ENCODE data around the gene DPP10.
A peak's percentile ranks its signal among the peaks of the same experiment; 100 is the strongest.
"Not testable (repeated sequence)": the region's sequence is repeated elsewhere in the genome, so short reads cannot be mapped to it uniquely, and the experiment has no call there.

Gene DPP10

DNA sequence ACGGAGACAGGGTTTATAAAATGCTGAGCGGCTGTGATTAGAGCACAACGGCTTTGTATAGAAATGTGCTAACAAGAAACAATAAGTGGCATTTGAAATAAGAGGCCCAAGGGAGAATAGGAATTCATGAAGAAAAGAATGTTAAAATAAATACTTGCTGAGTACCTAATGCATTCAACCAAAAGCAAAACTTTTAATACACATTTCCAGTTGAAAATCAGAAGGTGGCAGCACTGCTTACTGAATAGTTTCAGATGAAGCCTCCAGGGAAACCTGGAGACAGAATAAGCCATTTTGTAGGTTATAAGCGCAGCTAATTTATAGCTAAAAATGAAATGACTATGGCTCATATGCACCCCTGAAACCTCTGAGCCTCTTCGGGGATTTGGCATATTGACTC is 286.6 kb downstream of the DPP10 start:
- DNase-seq = peak; percentile 6

- DNase-seq = no peak
Measured at GRCh38 chr2:114735126-114735525, 292.7 kb downstream of the DPP10 start.

GRCh38 chr2:114742245-114742644 is 299.8 kb downstream of the DPP10 start:
- no peak for DNase-seq

DNA sequence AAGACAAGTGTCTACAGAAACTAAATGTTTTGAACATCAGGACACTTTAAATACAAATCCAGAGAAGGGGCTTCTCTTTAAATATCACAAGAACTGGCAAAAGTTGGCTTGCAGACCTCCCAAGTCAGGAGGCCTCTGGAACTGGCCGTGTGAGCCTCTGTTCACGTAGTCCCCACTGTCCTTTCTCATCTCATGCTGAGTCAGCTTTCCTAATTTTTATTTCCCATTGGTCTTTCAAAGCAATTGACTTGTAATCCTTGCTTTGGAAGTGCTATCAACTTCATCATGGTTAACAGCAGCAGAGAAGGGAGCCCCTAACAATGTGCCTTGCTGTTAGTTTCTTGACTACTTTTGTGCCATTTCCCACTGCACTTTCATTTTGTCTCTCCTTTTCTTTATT is 303.3 kb downstream of the DPP10 start:
- DNase-seq = no peak

DNA sequence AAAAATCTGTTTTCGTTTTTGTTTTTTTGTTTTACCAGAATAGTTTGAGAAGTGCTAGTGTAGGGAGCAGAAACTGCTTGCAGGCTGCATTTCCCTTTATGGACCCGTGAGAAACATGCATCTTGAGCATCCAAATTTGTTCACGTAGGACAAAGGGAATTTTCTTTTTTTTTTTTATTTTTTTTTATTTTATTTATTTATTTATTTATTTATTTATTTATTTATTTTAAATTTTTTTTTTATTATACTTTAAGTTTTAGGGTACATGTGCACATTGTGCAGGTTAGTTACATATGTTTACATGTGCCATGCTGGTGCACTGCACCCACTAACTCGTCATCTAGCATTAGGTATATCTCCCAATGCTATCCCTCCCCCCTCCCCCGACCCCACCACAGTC is 305.7 kb downstream of the DPP10 start:
- DNase-seq = not testable (repeated sequence)

DNA sequence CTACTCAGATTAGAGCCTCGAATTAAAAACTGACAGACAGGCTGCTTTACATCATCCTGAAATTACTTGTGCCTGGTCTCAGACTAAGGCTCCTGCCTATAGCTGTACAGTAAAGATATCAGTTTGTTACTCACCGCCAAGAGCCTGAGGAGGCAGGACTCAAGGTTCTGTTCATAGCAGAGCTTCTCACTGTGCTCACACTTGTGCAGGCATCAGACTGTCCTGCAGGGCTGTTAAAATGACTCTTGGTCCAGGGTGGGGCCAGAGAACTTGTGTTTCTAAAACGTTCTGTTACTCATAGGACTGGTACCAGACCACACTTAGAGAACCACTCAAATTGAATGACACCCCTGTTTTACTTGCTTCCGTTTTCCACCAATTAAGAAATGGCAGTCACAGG is 310.0 kb downstream of the DPP10 start:
- DNase-seq = no peak

GRCh38 chr2:114753145-114753544 is 310.7 kb downstream of the DPP10 start:
- DNase-seq = no peak

DNA sequence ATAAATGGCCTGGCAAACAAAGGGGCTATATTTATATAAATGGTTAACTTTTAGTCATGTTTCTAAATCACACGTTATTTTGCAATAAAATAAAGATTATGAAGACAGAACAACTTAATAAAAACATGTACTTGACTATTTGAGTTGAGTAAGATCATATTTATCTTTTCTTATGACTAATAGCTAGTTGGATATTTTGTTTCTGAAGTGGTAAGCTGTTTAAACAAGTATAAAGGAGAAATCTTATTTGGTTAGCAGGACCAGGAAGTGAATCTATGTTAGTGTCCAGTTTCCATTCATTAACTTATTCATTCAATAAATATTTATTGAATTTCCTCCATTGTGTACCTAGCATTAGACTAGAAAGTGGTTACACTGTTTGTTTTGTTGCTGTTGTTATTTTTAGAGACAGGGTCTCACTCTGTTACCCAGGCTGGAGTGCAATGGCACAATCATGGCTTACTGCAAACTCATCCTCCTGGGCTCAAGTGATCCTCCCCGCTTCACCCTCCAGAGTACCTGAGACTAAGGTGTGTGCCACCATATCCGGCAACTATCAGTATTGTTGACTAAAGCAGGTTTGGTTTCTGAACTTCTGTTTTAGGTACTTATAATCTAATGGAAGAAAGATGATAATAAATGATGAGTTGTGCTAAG is 312.6 kb downstream of the DPP10 start:
- DNase-seq = no peak

GRCh38 chr2:114762376-114762775 is 319.9 kb downstream of the DPP10 start:
- no peak for DNase-seq

DNA sequence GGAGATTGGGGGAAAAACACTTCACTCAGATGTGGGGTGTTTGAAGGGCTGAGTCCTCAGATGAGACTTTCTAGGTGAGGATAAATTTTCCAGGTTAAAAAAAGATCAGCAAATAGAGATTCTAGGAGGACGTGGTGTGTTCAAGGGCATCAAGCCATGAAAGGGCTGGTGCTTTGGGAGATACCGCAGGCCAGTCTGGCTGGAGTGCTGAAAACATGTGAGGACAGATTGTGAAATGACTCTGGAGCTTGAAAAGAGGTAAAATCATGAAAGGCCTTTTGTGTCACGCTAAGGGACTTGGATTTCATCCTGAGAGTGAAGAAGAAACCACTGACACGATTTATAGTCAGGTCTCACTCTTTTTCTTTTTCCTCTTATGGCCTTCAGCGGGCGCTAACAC is 320.5 kb downstream of the DPP10 start:
- no peak for DNase-seq

GRCh38 chr2:114769110-114769509 is 326.7 kb downstream of the DPP10 start:
- no peak for DNase-seq

GRCh38 chr2:114769991-114770390 is 327.6 kb downstream of the DPP10 start:
- DNase-seq = no peak

- no peak for DNase-seq
Measured at GRCh38 chr2:114784046-114784445, 341.6 kb downstream of the DPP10 start.

DNA sequence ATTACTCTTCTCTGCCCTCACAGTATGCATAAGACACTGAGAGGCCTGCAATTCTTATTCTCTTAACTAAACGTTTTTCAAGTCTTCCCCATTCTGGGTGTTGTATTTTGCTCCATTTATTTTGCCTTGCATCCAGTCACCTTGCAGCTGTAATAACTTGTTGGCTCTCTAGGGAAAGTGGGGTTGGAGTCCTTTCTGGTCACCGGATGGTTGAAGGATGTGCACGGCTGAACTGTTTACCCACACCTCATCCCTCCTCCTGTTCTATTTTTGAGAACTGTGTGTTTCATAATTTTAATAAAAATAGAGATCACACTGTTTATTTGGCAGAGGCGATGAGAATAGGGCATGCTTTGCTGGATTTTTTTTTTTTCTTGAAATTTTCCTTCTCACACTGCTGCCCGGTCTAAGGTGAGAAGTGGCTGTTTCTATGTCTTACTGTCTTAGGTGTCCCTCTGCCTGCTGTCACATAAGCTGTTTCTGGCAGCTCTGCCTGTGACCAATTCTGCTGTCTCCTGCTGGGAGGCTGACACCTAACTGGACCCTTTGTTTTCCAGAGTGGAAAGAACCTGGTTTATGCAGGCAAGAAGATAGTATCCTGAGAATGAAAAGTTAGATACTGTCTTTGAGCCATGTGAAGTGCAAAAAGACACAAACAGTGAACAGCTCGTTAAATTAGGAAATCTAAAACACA is 342.6 kb downstream of the DPP10 start:
- DNase-seq = no peak

- no peak for DNase-seq
Measured at GRCh38 chr2:114786901-114787300, 344.5 kb downstream of the DPP10 start.

GRCh38 chr2:114787486-114787885 is 345.0 kb downstream of the DPP10 start:
- no peak for DNase-seq

DNA sequence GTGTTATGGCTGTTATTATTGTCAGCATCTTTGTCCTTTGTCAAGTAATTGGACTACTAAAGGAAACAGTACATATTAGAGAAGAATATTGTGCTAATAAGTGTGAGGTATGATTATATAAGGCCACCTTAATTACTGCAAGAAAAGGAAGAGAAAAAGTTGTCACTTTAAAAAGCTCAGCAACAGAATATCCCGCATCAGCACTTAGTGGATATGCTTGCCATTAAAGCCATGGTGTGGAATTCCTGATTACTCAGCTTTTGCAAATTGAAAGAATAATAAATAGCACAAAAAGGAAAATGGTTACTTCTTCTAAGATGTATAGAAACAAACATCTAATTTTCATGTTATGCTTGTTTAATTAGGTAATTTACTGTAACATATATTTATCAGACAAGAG is 347.5 kb downstream of the DPP10 start:
- no peak for DNase-seq

DNA sequence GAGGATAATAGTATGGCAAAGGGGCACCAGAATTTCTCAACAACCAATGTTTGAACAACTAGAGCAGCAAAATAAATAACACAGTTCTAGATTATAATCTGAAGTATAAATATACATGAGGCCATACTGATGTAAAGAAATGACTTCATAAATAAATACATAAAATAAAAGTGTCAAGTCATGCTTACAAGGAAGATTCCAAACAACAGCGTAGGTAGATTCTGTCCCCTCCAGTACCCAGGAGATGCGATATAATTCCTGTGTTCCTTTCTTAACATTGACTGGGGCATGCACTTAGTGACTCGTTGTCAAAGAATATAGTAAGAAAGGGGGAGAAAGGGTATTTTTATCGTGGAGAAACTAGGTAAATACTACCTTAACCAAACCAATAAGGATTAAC is 355.1 kb downstream of the DPP10 start:
- DNase-seq = no peak

- no peak for DNase-seq
Measured at GRCh38 chr2:114797942-114798341, 355.5 kb downstream of the DPP10 start.

GRCh38 chr2:114800371-114800770 is 357.9 kb downstream of the DPP10 start:
- DNase-seq = no peak

- no peak for DNase-seq
Measured at GRCh38 chr2:114805195-114805594, 362.8 kb downstream of the DPP10 start.

- DNase-seq = no peak
Measured at GRCh38 chr2:114810092-114810491, 367.7 kb downstream of the DPP10 start.

- DNase-seq = no peak
Measured at GRCh38 chr2:114812261-114812660, 369.8 kb downstream of the DPP10 start.

GRCh38 chr2:114814355-114814754 is 371.9 kb downstream of the DPP10 start:
- DNase-seq = no peak

DNA sequence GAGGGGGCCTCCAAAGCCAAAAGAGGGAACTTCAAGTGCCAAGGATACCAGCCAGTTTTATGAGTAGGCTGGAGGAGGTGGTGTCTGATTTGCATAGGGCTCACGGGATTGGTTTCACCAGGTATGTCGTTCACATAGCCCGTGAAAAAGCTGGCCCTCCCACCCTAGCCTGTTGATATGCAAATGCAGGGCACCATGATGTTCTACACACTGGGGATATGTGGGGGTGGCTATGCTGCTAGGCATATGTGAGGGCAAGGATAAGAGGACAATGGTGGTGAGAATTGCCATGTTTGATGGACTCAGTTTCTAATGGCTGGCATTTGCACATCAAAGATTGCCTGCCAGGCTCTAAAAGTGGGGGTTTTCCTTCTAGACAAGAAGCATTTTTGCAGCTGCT is 378.6 kb downstream of the DPP10 start:
- DNase-seq = no peak
